Body of pancreas (tissue), 4 donors: ENCODE results near the gene MTM1.

Experiments used
- CTCF ChIP-seq, 7 experiments: fragments of 450-650 bp in 4 of 7; fragments of 200-600 bp in 3 of 7; sonication (generic) in 3 of 7; IDR thresholded peaks; one replicate each; pipeline ENCODE4 v1.5.1; 2016 to 2019; ENCODE audit warnings: antibody characterized with exemption in 7 of 7
- POLR2A ChIP-seq, 3 donors: fragments of 450-650 bp; IDR thresholded peaks; one replicate each; pipeline ENCODE4 v1.6.1; 2016; ENCODE audit warnings: antibody characterized with exemption in 3 of 3, mild to moderate bottlenecking in 2 of 3

- TF ChIP-seq POLR2A (IDR thresholded peaks at IDR 0.05) (no peak), CTCF (IDR thresholded peaks at IDR 0.05) (no peak)
These were observed 121.7 kb downstream of the MTM1 start for GRCh38 chrX:150690126-150690525.
